Cerebellar nuclear complex (tissue), 1 donor: ENCODE data around the gene OTOP3.
A peak's percentile ranks its signal among the peaks of the same experiment; 100 is the strongest.

Experiments used
- DNase-seq, 2 experiments: peaks; one replicate each; lab custom pipeline; 2025; lab: John Stamatoyannopoulos, UW

The OTOP3 gene

GRCh38 chr17:74939534-74939933, 3.8 kb downstream of the OTOP3 start:
- DNase-seq = no peak

- no peak for DNase-seq
These were observed 5.5 kb downstream of the OTOP3 start for GRCh38 chr17:74941128-74941725.

GRCh38 chr17:74943808-74944522, 8.3 kb downstream of the OTOP3 start:
- no peak for DNase-seq

GRCh38 chr17:74945543-74945942, 9.8 kb downstream of the OTOP3 start:
- DNase-seq = no peak

- no peak for DNase-seq
These were observed 10.9 kb downstream of the OTOP3 start for GRCh38 chr17:74946641-74947040.

GRCh38 chr17:74947041-74947754, 11.5 kb downstream of the OTOP3 start:
- no peak for DNase-seq

- DNase-seq = no peak
These were observed 13.9 kb downstream of the OTOP3 start for GRCh38 chr17:74949455-74950115.

- no peak for DNase-seq
These were observed 14.5 kb downstream of the OTOP3 start for GRCh38 chr17:74950207-74950606.

GRCh38 chr17:74951065-74951464, 15.4 kb downstream of the OTOP3 start:
- no peak for DNase-seq

- DNase-seq = no peak
These were observed 16.2 kb downstream of the OTOP3 start for GRCh38 chr17:74951680-74952421.

GRCh38 chr17:74952431-74953133, 16.9 kb downstream of the OTOP3 start:
- no peak for DNase-seq

GRCh38 chr17:74953134-74953687, 17.5 kb downstream of the OTOP3 start:
- no peak for DNase-seq

GRCh38 chr17:74954115-74954514, 18.4 kb downstream of the OTOP3 start:
- no peak for DNase-seq

GRCh38 chr17:74954665-74955421, 19.1 kb downstream of the OTOP3 start:
- DNase-seq = no peak

- no peak for DNase-seq
These were observed 20.4 kb downstream of the OTOP3 start for GRCh38 chr17:74956093-74956492.

- peak in 1 of 2 experiments; percentile 12 for DNase-seq
These were observed 22.4 kb downstream of the OTOP3 start for GRCh38 chr17:74957935-74958740.

GRCh38 chr17:74959826-74960515, 24.3 kb downstream of the OTOP3 start:
- DNase-seq = no peak

GRCh38 chr17:74960570-74961342, 25.1 kb downstream of the OTOP3 start:
- DNase-seq = no peak
